HG02938 (cell line): ENCODE results near the gene YAP1.
"Not testable (repeated sequence)": the region's sequence is repeated elsewhere in the genome, so short reads cannot be mapped to it uniquely, and the experiment has no call there.

Source experiments
- ATAC-seq: cut with Tn5 transposase; IDR thresholded peaks from one replicate; pipeline ENCODE4 v1.9.1; 2021; ENCODE audit warnings: mild to moderate bottlenecking, moderate library complexity; ENCODE audit not compliant: unreplicated experiment

YAP1 gene

DNA sequence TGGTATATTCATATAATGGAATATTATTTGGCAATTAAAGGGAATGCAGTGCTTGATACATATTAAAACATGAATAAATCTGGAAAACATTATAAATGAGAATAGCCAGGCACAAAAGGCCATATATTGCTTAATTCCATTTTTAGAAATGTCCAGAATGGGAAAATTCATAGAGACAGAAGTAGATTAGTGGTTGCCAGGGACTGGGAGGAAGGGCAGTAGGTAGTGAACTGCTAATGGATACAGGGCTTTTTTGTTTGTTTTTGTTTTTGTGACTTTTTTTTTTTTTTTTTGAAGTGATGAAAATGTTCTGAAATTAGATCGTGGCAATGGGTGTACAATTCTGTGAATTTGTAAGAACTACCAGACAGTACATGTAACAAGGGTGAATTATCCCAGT lies 86.1 kb downstream of the YAP1 start:
- no peak for ATAC-seq

DNA sequence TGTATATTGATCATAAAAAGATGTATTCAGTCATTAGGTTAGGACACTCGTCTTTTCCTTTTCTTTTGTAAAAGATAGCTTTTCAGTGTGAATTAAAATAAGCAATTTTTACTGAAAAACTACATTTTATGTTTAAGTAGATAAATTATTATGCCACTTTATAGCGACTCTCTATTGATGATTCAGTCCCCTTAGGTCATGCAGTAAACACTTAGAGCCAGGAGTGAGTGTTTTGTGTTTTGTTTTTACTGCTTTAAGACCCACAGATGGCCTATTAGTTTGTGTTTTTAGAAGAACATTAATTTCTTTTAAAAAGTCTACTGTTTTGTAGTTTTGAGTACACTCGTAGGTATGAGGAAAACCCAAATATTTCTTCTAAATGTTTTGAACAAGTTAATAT lies 86.6 kb downstream of the YAP1 start:
- no peak for ATAC-seq

DNA sequence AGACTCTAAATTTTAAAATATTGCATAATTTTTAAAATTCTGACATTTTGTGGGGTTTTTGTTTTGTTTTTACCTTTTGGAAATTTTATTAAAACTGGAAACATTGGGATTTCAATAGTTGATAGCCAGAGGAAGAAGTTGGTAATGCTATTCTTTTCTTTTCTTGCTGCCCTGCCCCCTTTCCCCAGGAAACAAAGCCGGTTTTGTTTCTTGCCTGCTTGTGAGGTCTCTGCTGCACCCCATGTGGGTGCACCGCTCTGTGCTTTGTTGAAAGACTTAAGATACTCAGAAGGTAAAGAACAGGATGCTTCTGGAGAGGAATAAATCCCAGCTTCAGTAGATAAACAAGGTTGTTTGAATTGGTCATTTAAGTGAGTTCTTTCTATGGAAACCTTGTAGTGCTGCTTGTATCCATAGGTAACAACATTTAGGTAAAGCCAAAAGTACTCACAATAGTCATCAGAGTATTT lies 87.5 kb downstream of the YAP1 start:
- no peak for ATAC-seq

DNA sequence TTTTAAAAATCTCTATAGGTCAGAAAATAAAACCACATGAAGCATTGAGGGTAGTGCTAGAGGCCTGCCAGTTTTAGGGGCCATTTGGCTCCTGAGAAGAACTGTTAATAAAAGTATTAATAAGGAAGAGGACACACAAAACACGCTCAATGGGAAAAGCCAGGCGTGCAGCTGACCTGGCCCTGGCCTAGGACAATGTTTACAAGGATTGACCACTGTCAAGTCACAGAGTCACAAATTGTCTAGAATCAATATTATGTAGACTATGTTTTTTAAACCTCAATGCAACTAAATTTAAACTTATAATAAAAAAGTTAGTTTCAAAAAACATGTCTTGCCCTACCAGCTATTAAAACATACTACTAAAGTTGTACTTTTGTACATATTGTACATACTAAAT lies 89.4 kb downstream of the YAP1 start:
- no peak for ATAC-seq

DNA sequence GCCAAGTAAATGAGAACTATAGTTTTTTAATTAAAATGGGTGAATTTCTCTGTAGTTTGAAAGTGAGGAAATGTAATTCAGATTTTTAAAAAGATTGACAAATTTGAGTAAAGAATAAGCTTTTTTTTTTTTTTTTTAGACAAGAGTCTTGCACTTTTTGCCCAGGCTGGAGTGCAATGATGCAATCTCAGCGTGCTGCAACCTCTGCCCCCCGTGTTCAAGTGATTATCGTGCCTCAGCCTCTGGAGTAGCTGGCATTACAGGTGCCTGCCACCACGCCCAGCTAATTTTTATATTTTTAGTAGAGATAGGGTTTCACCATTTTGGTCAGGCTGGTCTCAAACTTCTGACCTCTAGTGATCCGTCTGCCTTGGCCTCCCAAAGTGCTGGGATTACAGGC lies 90.1 kb downstream of the YAP1 start:
- ATAC-seq: not testable (repeated sequence)

DNA sequence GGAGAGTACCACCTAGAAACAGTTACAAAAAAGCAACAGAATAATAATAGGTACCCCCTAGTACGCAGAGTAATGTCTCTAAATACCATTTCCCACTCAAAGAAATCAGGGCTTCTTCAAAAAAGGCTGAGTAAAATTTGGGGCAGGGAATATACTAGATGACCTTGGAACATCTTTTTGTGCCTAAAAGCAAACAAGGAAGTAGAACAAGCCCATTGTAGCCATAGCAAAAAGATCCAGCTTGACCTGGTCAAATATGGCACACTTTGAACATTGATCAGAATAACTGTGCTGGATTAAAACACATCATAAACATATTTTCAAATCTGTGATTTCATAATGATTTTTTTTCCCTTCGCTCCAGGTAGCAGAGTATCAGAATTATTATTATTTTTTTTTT lies 91.5 kb downstream of the YAP1 start:
- no peak for ATAC-seq

DNA sequence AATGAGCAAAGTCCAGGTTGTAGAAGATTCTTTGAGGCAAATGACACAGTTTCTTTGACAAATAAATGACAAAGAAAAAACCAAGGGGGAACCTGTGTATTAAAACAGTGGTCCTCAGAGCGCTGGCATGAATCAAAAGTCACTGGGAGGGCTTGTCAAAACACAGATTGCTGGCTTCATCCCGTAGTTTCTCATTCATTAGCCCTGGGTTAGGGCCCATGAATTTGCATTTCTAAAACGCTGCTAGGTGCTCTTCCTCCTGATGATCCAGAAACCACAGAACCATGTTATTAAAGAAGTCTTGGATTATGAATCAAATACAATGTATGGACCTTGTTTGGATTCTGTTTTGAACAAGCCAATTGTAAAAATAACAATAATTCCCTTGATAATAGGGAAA lies 92.7 kb downstream of the YAP1 start:
- ATAC-seq: no peak

DNA sequence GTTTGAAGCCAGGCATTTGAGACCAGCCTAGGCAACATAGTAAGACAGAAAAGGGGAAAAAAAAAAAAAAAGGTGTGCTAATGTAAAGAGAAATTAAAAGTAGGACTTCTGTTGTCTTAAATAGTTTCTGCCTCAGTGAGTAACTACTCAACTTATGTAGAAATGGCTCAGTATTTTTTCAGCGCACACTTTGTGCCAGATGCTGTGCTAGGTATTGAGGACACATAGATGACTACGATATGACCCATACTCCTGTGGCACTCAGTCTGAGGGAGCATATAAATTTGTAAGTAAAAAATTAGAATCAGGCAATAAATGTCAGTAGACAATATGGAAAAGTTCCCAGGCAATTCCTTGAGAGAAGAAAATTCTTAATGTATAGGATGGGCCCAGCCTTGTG lies 93.9 kb downstream of the YAP1 start:
- no peak for ATAC-seq

DNA sequence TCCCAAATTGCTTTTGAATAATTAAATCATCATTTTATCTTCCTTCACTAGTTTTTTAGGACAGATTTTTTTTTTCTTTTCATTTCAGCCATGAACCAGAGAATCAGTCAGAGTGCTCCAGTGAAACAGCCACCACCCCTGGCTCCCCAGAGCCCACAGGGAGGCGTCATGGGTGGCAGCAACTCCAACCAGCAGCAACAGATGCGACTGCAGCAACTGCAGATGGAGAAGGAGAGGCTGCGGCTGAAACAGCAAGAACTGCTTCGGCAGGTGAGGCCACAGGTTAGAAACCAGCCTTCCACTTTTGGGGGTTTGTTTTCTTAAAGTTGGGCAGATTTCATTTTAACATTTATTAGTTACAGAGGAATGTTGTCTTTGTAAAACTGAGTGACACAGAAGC lies 95.6 kb downstream of the YAP1 start:
- no peak for ATAC-seq

DNA sequence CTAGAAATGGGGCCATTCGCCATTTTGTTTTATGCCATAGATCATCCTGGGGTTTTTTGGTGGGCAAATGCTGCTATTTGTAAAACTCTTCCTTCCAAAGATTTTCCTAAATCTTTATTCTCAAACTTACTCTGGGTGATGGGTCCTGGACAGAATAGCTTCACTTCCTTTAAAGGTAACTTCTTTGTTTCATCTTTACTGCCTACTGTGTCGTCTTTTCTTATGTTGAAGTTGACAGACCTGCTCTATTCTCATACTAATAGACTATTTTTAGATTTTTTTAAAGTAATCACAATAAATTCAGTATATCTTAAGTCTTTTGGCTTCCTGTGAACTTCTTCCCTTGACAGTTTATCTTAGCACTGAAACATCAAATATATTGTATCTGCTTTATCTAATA lies 98.6 kb downstream of the YAP1 start:
- ATAC-seq: no peak

DNA sequence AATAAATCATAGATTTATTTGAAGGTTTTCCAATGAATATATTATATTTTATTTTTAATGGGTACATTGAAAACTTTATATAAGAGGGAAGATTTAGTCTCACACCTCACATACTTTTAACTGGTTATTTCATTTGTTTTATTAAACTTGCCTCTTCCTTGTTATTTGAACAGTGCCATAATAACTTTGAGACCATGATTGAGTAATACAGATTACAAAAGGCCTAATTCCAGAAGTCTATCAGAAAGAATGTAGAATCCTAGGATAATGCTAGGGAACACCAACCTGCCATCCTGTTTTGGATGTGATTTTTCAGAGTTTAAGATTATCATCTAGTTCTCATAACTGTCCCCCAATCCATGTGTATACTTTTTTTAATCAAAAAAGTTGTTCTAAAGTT lies 104.4 kb downstream of the YAP1 start:
- ATAC-seq: no peak

DNA sequence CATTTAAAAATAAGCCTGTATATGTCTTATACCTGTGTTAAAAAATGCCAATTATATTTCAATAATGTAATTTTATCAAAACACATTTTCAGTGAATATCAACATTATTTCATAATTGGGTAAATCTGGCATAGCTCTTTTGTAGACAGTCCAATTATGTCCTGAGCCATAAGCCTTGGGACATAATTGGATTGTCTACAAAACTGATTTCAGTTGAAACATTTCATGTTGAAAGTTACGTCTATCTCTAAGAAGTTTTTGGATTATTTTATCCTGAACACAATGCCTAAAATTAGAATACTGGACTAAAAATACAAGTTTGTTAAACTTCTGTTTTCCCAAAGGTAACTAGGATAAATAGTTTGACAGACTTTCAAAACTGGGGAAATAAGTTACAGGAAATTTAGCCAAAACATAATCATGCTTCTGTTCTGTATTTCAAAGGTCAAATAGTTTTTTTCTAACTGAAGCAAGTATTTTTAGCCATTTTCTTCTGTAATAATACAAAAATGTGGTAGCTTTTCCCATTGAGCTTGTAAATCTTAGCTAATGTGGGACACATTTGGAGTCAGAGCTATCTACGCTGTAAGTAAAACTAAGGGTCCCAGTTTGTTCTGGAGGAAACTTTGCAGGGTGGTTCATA lies 106.3 kb downstream of the YAP1 start:
- no peak for ATAC-seq

DNA sequence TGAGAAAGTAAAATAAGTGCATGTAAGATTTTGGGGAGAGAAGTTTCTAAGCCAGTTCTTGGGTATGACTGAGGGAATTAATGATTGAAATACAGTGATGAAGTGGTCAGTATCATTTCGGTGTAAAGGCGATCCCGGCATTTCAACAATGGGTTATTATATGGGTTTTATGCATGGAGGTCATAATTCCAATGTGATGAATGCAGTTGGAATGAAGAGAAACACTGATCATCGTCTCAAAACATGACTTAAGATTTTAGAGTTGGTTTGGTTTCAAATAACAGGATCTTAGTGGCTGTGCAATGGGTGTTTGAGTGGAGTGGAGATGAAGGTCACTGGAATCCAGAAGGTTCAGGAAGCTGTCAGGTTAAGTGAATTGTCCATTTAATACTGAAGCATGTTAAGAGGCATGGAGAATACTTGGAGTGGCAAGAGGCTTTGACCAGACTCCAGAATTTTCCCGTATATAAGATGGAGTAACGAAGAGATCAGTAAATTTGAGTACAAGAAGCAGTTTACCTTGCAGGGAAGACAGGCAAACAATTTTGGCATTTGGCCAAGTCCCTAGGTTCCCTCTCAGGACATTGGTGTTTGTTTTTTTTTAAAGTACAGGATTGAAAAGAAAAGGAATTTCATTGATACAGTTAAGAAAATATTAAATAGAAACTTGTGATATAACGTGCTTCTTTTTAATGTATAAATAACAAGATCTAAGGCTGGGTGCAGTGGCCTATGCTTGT lies 110.7 kb downstream of the YAP1 start:
- no peak for ATAC-seq

DNA sequence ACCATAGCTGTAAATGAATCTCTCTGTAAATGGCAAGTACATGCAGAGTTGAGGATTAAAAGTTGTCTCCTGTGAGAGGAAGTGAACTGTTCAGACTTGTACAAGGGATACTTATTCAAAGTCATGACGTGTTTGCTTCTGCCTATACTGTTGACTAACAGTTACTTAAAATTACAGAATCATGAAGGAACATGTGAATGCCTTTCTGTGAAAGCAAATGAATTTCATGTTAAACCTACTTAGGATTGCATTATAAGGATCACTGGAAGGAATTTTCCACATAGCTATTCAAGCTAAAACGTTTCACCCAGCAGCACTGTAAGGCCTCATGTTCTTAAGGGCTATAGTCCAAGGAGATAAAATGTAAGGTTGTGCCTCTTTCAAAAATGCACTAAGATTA lies 113.6 kb downstream of the YAP1 start:
- ATAC-seq: no peak

DNA sequence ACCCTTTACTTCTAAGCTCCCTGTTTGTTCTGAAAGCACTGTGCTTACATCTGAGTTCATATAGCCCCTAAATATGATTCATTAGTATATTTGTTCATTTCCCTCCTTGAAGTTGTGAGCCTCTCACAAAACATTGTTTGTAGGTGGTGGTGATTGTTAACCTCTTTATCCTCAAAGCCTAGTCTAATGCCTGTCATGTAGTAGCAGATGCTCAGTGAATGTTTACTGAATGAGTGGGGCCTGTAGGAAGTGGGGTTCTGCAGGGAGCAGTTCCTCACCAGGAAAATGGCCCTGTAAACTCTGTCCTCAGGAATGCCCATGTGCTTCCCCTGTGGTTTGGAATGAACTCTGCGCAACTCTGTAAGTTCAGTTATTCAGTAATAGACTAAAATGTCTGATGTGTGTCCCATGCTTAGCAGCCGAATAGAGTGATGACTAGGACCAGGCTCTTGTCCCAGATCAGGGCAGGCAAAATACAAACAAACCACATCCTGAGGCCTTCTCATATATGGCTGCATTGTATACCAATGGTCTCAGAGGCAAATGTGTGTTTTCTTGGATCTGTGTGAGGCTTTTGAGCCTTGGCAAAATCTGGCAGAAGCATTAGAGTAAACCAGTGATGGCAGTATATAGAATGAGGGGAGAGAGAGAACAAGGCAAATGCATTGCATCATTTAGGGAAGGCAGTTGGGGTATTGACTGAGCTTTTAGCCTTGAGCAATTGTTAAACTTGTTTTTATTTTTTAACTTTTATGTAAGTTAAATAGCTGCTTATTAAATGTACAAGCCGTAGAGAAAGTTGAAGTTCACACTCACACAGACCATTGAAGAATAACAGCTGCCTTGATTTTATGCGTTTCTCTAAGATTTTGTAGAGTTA lies 115.7 kb downstream of the YAP1 start:
- ATAC-seq: no peak

DNA sequence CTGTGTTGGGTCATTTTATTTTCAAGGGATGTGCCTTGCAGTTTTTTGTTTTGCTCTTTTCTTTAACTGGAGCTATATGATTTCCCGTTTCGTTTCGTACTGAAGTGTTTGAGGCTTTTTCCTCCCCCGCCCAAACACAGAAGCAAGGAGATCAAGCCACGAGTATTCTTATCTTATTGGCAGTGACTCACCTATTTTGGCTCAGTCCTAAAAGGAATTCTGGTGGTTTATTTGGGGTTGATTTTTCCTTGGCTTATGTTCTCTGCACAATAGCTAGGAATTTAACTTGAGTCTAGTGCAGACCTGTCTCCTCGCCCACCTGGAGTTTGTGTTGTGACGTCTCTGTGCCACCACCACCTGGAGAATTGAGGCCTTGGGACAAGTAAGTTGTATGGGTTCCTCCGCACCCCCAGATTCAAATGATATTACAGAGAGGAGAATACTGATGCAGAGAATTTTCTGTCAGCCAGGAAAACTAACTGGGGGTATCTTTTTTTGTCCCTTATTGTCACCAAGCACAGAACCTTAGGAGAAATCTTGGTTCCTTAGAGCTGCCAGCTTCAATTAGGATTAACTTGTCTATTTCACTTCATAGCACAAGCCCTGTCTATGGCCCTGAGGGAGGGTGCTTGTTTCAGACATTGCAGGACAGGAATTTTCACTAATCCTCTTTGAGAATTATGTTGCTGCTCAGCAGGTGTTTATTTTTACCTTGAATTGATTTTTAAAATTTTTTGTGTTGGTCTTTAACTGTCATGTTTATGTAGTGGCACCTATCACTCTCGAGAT lies 116.6 kb downstream of the YAP1 start:
- no peak for ATAC-seq

DNA sequence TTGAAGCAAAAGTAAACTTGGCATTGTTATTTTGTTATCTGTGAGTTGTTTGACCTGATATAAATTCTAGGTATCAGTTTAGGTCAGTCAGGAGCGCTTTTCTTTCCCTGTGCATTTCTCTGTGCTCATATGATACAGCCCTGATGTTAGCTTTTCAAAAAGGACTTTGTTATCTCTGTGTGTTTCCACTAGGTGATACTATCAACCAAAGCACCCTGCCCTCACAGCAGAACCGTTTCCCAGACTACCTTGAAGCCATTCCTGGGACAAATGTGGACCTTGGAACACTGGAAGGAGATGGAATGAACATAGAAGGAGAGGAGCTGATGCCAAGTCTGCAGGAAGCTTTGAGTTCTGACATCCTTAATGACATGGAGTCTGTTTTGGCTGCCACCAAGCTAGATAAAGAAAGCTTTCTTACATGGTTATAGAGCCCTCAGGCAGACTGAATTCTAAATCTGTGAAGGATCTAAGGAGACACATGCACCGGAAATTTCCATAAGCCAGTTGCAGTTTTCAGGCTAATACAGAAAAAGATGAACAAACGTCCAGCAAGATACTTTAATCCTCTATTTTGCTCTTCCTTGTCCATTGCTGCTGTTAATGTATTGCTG lies 119.4 kb downstream of the YAP1 start:
- no peak for ATAC-seq

DNA sequence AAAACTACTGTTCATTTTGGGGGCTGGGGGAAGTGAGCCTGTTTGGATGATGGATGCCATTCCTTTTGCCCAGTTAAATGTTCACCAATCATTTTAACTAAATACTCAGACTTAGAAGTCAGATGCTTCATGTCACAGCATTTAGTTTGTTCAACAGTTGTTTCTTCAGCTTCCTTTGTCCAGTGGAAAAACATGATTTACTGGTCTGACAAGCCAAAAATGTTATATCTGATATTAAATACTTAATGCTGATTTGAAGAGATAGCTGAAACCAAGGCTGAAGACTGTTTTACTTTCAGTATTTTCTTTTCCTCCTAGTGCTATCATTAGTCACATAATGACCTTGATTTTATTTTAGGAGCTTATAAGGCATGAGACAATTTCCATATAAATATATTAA lies 119.9 kb downstream of the YAP1 start:
- no peak for ATAC-seq

DNA sequence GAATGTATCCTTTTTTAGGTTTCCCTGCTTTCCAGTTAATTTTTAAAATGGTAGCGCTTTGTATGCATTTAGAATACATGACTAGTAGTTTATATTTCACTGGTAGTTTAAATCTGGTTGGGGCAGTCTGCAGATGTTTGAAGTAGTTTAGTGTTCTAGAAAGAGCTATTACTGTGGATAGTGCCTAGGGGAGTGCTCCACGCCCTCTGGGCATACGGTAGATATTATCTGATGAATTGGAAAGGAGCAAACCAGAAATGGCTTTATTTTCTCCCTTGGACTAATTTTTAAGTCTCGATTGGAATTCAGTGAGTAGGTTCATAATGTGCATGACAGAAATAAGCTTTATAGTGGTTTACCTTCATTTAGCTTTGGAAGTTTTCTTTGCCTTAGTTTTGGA lies 120.7 kb downstream of the YAP1 start:
- ATAC-seq: no peak

DNA sequence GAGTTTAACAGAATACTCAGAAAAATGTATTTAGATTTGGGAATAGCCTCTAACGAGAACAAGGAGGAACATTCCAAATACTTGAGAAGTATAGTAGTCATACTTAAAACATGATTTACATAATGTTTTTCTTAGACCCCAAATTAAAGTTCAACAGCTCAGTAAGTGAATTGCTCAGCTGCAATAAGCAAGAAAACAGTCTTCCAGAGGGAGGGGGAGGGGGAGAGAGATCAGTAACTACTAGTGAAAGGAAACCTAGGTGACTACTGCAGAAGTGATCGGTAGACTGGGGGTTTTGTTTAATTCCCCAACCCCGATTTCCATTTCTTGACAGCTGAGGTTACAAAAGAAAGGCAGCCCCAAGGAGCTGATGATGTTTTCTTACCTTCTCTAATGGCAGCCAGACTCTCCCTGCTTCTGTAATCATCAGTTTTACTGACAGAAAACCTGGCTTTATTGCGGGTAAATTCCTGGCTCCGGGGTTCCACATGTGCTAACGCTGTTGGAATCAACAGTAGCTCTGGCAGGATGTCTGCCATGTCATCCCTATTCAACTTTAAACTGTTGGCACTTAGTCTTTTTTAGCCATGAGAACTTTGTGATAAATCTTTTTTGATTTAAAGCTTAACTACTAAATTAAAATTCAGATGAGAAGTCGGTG lies 124.7 kb downstream of the YAP1 start:
- no peak for ATAC-seq
